HG03432 (cell line): Measurements from ENCODE around the gene LONP1.
"Not testable (repeated sequence)": the region's sequence is repeated elsewhere in the genome, so short reads cannot be mapped to it uniquely, and the experiment has no call there.

ENCODE experiments used
- ATAC-seq: cut with Tn5 transposase; IDR thresholded peaks from one replicate; pipeline ENCODE4 v1.9.1; 2021; ENCODE audit warnings: mild to moderate bottlenecking, moderate library complexity; ENCODE audit not compliant: unreplicated experiment

LONP1 gene

DNA sequence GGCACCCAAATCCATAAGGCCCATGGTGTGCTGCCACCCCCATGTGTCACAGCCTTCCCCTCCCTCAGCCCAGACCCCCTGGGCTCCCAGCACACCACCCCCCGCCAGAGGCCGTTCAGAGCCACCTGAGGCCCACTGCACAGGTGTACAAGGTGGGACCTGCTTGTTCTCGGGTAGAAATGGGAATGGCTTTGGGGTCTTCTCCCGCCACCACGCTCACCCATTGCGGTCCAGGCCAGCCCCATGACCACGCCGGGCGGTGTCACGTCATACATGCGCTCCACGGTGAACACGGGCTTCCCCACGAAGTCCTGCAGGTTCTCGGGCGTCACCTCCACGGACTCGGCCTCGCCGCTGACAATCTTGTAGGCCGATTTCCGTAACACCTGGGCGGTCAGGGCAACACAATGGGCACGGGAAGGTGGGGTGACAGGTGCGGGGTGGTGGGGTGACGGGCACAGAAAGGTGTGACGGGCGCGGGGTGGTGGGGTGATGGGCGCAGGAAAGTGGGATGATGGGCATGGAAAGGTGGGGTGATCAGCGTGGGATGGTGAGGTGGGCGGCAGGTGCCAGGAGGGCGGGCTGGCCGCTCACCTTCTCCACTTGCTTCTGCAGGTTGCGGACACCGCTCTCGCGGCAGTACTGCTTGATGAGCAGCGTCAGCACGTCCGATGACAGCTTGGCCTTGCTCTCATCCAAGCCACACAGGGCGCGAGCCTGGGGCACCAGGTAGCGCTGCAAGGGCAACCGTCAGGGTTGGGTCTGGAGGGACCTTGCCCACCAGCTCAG is 25.6 kb downstream of the LONP1 start:
- ATAC-seq: no peak

GRCh38 chr19:5693195-5694166 is 26.5 kb downstream of the LONP1 start:
- no peak for ATAC-seq

- no peak for ATAC-seq
Measured at GRCh38 chr19:5692723-5693194, 27.2 kb downstream of the LONP1 start.

GRCh38 chr19:5691822-5692722 is 27.9 kb downstream of the LONP1 start:
- no peak for ATAC-seq

DNA sequence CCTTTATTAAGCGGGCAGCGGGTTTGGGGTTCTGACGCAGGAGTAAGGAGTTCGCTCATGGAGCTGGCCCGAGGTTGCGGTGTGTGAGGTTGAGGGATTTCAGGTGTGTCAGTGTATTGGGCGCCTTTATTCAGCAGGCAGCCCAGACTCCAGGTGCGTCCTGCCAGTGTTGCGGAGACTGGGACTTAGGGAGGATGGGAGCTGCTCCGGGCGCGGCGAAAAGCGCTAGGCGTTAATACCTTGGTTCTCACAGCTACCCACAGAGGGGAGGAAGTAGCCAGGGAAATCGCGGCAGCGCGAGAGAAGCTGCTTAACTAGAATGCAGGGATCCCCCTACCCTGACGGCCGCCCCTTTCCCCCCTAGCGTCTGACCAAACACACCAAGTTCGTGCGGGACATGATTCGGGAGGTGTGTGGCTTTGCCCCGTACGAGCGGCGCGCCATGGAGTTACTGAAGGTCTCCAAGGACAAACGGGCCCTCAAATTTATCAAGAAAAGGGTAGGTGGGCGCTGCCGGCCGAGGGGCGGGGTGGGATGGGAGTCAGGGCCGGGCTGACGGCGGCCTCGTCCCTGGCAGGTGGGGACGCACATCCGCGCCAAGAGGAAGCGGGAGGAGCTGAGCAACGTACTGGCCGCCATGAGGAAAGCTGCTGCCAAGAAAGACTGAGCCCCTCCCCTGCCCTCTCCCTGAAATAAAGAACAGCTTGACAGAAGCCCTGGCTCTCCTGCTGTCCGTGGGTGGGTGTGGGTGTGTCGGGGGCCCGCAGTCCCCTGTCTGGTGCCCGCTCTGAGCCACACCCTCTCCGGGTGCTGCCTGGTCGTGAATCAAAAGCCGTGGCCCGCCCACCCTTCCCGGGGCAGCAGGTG is 28.8 kb downstream of the LONP1 start:
- no peak for ATAC-seq

DNA sequence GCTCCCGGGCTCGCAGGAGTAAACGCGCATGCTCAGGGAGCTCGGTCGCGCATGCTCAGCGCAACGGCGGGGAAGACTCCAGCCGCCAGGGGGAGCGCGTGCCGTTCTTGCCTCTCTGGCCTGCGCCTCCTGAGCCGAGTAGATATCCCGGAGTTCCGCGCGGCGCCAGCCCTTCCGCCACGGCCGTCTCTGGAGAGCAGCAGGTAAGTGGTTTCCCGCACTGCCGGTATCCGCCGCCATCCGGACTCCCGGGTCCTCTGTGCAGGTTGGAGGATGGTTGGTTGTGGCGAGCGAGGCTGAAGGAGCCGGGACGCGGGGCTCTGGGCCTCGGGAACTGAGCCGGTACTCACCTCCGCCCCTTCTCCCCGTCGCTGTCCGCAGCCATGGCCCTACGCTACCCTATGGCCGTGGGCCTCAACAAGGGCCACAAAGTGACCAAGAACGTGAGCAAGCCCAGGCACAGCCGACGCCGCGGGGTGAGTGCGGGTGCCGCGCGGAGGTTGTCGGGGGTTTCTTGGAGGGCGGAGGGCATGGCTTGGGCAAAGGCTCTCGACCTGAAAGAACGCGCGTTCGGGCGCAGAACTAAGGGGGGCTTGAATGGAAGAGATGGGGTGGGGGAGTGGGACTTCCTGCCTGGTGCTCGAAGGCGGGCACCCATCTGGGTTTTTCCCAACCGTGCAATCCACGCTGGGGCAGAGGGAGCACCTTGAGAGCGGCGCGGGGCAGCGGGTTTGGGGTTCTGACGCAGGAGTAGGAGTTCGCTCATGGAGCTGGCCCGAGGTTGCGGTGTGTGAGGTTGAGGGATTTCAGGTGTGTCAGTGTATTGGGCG is 29.6 kb downstream of the LONP1 start, which contains the start of gene RPL36:
TSS of gene RPL36 (plus strand) at position 171 of the 830 bp plus-strand sequence. CDS start at position 384, 213 bp downstream.
- ATAC-seq: peak; percentile 42

DNA sequence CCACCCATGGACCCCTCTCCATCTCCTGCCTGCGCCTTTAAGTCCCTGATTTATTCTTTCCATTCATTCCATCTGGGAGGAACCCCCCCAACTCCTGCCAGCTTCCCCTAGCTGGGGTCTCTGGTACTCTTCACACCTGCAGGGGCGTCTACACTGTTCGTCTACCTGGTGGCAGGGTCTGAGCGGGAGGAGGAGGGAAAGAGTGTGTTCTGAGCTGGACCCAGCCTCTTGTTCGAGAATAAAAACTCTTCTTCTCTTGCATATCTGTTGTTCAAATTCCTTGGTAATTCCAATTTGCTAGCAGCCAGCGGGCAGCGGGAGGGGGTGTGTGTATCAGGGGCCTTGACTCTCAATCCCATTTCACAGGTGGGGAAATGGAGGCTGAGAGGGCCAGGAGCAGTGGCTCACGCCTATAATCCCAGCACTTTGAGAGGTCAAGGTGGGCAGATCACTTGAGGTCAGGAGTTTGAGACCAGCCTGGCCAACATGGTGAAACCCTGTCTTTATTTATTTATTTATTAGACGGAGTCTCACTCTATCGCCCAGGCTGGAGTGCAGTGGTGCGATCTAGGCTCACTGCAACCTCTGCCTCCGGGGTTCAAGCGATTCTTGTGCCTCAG is 31.6 kb downstream of the LONP1 start:
- not testable (repeated sequence) for ATAC-seq

DNA sequence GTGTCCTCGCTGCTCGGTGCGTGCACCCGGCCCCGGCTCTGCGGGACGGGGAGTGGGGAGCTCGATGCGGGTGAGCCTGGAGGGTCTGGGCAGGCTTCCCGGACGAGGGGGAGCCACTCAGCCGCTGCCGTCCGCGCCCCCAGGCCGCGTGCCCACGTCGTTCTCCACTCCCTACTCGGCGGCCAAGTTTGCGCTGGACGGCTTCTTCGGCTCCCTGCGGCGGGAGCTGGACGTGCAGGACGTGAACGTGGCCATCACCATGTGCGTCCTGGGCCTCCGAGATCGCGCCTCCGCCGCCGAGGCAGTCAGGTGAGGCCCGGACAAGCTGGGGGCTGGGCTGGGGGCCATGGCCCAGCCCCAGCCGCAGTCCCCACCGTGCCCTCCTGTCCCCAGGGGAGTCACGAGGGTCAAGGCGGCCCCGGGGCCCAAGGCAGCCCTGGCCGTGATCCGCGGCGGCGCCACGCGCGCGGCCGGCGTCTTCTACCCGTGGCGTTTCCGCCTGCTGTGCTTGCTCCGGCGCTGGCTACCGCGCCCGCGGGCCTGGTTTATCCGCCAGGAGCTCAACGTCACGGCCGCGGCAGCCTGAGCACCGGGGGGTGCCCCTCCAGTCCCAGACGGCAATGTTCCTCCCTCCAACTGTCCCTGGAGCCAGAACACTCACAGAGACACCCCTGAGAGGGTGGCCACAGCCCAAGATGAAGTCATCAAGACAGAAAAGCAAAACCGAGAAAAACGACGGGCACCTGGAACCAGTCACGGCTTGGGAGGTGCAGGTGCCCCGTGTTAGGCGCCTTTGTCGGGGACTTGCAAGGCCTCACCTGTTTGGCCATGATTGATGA is 32.4 kb downstream of the LONP1 start:
- no peak for ATAC-seq

DNA sequence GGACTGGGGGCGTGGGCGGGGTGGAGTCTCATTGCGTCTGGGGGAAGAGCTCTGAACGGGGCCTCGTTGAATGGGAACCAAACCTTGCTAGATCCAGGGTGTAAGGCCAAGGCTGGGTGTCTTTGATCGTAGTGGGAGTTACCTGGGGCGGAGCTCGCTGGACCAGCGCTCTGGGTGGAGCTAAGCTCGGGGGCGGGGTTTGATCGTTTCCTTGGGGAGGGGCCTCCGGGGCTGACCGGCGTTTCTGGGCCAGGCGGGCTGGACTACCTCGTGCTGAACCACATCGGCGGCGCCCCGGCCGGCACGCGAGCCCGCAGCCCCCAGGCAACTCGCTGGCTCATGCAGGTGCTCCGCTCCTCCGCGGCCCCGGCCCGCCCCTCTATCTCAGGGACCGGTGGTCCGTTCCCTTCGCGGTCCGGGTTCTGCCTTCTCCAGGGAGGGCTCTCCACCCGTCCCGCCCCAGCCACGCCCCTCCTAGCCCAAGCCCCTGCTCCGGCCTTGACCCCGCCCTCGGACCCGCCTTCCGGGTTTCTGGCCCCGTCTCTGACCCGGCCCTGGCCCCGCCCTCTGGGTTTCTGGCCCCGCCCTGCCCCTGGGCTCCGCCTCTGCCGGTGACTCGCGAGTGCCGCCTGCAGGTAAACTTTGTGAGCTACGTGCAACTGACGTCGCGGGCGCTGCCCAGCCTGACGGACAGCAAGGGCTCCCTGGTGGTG is 33.1 kb downstream of the LONP1 start:
- peak; percentile 51 for ATAC-seq

DNA sequence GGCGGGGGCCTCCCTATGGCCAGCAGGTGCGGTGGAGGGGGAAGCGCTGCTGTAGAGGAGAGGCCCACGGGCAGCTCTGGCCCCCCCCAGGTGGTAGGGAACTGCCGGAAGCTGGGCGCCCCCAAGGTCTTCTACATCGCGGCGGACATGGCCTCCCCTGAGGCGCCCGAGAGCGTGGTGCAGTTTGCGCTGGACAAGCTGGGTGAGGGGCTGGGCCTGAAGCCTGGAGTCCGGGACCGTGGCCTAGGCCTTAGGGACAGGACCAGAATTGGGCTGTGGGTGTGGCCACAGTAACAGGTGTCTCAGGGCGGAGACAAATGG is 33.7 kb downstream of the LONP1 start:
- no peak for ATAC-seq

GRCh38 chr19:5684694-5685430 is 35.1 kb downstream of the LONP1 start:
- ATAC-seq: no peak

DNA sequence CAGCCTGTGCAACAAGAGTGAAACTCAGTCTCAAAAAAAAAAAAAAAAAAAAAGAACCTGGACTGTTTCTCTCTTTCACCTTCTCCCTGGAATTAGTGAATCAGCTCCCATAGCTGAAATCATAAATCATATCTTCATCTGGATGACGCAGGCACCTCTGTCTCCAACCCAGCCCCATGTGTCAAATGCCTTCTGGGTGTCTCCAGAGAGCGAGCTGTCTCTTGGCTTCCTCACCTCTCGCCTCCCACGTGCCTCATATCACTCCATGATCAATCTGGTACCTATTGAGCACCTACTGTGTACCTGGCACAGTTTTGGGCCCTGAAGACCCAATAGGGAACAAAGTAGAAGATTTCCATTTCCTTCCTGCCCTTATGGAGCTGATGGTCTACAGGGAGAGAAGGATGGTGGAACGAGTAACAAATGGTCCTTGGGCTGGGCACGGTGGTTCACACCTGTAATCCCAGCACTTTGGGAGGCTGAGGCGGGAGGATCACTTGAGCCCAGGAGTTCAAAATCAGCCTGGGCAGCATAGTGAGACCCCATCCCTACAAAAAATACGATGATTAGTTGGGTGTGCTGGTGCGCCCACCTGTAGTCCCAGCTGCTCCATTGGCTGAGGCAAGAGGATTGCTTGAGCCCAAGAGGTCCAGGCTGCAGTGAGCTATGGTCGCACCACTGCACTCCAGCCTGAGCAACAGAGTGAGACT is 36.6 kb downstream of the LONP1 start:
- no peak for ATAC-seq

GRCh38 chr19:5682107-5682482 is 37.9 kb downstream of the LONP1 start:
- ATAC-seq: no peak

GRCh38 chr19:5681391-5682106 is 38.4 kb downstream of the LONP1 start:
- no peak for ATAC-seq
